Neuron (in vitro differentiated cells): ENCODE results near the gene CEBPZ.

Experiments used
- H2AFZ ChIP-seq: one replicate; pipeline ENCODE4 v1.6.1; 2013; ENCODE audit warnings: low read depth, mild to moderate bottlenecking, inconsistent platforms, low read length, moderate library complexity
- H3K27me3 ChIP-seq: one replicate; pipeline ENCODE4 v1.6.1; 2013; ENCODE audit warnings: low read length; ENCODE audit not compliant: insufficient read depth
- H3K36me3 ChIP-seq: one replicate; pipeline ENCODE4 v1.6.1; 2013; ENCODE audit warnings: low read length; ENCODE audit not compliant: insufficient read depth
- H3K4me1 ChIP-seq: one replicate; pipeline ENCODE4 v1.6.1; 2013; ENCODE audit warnings: low read length; ENCODE audit not compliant: insufficient read depth
- H3K4me3 ChIP-seq: 2 replicates; pipeline ENCODE4 v1.5.1; 2013; ENCODE audit warnings: mild to moderate bottlenecking, low read length, moderate library complexity
- H3K9me3 ChIP-seq: one replicate; pipeline ENCODE4 v1.6.1; 2013; ENCODE audit warnings: low read length

Gene CEBPZ

GRCh38 chr2:37156071-37156856 is 75.1 kb downstream of the CEBPZ start:
- peak overlapping the region; percentile 94 for H3K4me3 ChIP-seq
- H3K4me1 ChIP-seq: peaks cover 5% of the 10 kb centered on the region
- peak overlapping the region; percentile 93 for H2AFZ ChIP-seq
- H3K36me3 ChIP-seq: peaks cover 3% of the 10 kb centered on the region
- no peaks in the 10 kb centered on the region for H3K27me3 ChIP-seq
- H3K9me3 ChIP-seq: peaks cover 6% of the 10 kb centered on the region

GRCh38 chr2:37154785-37155184 is 76.6 kb downstream of the CEBPZ start:
- peaks cover 3% of the 10 kb centered on the region for H3K36me3 ChIP-seq
- H2AFZ ChIP-seq: no peak overlapping the region
- no peaks in the 10 kb centered on the region for H3K27me3 ChIP-seq
- H3K9me3 ChIP-seq: peaks cover 6% of the 10 kb centered on the region
- H3K4me1 ChIP-seq: peaks cover 5% of the 10 kb centered on the region
- no peak overlapping the region for H3K4me3 ChIP-seq

GRCh38 chr2:37153224-37153623 is 78.2 kb downstream of the CEBPZ start:
- Histone ChIP-seq H2AFZ (no peak overlapping the region), H3K4me3 (no peak overlapping the region), H3K9me3 (peaks cover 6% of the 10 kb centered on the region), H3K27me3 (no peaks in the 10 kb centered on the region), H3K4me1 (peaks cover 5% of the 10 kb centered on the region), H3K36me3 (peaks cover 3% of the 10 kb centered on the region)
